Measurements from ENCODE around the gene STX7.

Gene STX7

GRCh38 chr6:132423839-132424238 lies 89.1 kb downstream of the STX7 start:
- H3K27ac ChIP-seq: no peak overlapping the region
- DNase-seq (ENCODE audit: low read depth, low spot score): no peak

GRCh38 chr6:132418235-132418965 lies 94.5 kb downstream of the STX7 start:
- no peak for DNase-seq (ENCODE audit: low read depth, low spot score)
- no peak overlapping the region for H3K27ac ChIP-seq

- no peak for DNase-seq (ENCODE audit: low read depth, low spot score)
These were observed 98.2 kb downstream of the STX7 start for GRCh38 chr6:132414761-132415160.

DNA sequence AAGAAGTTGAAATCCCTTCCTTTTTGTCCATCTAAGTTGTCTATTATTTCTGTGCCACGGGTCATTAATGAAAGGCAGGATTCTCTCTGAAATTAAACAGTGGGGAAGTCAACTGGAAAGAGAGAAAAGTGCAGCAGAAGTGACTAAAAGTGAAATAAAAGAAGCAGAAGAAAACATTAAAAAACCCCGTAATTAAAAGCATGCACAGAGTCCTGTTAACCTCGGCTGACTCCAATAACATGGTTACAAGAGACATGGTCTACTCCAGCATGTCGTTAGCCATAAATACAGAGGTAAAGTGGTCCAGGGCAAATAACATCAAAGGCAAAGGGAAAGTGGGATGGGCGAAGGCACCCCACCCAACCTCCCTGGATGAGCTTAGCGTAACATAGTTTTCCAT lies 98.6 kb downstream of the STX7 start:
- no peak for DNase-seq (ENCODE audit: low read depth, low spot score)
- no peak overlapping the region for H3K27ac ChIP-seq

More at GRCh38 chr6:132414761-132415160, 98.2 kb downstream of the STX7 start:
- no peak overlapping the region for H3K27ac ChIP-seq

GRCh38 chr6:132413499-132413802 lies 99.5 kb downstream of the STX7 start:
- no peak overlapping the region for H3K27ac ChIP-seq
- no peak for DNase-seq (ENCODE audit: low read depth, low spot score)

DNA sequence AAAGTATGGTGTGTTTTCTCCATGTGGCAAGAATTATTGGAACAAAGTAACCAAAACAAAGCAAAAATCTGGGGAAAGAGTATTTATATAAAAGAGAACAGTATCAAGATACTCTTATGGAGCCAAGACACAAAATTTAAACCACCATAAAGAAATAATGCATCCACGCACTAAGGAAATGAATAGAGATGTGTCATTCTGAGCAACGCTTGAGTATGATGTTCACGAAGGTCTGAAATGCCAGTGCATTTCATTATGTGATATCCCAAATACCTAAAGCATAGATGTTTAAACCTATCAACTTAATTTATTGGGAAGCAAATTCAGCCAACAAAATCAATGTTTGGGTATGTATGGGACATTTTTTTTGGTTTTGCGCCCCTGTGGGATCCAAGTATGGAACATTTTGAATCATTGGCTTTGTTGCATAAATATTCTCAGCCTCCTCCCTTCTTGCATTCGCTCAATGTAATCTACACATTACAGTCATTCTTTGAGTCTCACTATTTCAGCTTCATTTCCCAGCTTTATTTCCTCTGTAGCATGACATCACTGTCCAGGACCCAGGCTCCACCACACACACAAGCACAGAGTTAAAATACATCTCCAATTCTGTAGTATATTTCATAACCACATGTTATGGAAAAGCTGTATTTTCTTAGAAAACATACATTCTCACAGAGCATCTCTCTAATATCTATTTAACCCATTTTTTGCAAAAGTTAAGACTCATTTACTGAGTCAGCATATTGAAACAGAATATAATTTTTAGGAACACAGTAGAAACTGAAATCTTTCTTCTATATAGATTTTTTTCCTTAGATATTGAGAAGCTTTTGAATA lies 100.0 kb downstream of the STX7 start:
- DNase-seq (ENCODE audit: low read depth, low spot score): no peak
- H3K27ac ChIP-seq: no peak overlapping the region

DNA sequence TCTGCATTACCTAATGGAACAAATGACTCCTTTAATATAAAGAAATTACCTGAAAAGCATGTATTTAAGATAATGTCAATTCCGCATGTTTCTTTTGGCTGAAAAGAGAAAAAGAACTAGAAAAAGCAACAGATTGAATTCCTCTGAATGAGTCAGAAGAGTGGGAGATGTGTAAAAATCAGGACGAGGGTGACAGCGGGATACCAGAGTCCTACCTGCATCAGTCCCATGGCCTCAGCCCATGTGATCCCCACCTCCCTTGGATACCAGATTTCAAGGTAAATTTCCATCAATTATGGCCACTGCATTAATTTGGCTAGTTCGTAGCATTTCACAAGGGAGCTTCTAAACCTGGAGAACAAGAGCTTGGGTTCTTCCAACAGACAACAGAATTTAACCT lies 101.6 kb downstream of the STX7 start:
- no peak for DNase-seq (ENCODE audit: low read depth, low spot score)
- no peak overlapping the region for H3K27ac ChIP-seq

DNA sequence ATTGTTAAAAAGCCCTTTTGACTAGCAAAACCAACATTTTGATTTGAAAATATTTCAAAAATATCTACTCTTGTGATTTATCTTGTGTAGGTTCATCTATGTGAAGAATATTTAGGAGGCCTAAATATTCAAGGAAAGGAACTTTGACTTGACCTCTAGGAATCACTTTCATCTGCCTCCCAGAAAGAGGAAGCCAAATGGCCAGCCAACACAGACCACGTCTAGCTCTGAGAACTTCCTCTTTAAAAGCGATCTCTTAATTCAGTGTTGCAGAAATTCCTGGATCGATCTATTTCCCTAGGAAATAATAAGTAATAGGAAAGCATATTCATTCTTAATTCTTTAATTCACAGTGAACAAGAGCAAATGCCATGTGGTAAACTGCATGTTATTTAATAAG lies 102.1 kb downstream of the STX7 start:
- no peak for DNase-seq (ENCODE audit: low read depth, low spot score)
- H3K27ac ChIP-seq: no peak overlapping the region

DNA sequence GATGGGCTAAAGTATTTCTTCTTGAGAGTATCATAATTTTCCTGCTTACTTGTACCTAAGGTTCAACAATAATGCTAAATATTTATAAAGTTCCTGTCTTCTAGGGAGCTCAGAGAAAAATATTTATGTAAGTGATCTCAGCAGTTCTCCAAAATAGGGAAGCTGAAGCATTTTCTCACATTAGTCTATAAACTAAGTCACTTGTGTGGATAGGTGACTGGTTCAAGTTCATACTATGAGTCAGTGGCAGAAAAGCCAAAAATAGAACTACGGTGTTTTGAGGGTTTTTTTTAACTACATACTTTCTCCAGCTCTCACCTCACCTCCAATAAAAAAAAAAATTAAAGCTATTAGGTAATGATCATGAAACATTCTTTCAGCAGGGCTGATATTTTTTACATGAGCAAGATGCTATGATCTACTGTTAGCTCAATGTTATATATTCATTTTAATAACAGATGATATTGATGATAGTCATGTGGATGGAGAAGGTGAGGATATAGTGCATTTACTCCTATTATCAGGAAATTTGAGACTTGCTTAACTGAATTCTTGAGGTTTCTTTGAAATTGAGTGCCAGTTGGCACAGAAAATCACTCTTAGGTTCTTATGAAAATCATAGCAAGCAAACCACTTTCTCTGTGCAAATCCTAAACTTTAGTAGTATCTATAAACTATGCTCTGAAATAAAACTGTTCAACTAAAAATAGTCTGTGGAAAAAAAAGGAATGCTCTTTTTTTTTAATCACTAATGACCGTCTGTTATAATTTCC lies 107.6 kb downstream of the STX7 start:
- DNase-seq (ENCODE audit: low read depth, low spot score): no peak
- H3K27ac ChIP-seq: no peak overlapping the region

DNA sequence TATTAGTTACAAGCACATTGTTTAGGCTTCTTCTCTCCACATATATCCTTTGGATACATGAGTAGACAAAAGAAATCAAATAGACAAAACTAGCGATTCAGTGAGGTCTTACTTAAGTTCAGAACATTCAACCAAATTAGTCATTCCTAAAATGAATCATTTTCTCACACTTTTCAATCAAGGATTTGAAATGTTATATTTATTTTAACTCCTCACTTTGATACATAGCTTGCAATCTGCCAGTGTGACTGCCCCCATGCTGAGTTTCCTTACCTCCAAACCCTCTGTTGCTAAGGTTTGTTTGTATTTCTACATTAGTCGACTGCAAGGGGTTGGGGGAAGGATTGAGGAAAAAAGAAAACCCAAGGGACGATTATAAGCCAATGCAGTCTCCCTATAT lies 108.2 kb downstream of the STX7 start:
- no peak for DNase-seq (ENCODE audit: low read depth, low spot score)
- H3K27ac ChIP-seq: no peak overlapping the region

GRCh38 chr6:132404330-132404729 lies 108.6 kb downstream of the STX7 start:
- no peak for DNase-seq (ENCODE audit: low read depth, low spot score)
- no peak overlapping the region for H3K27ac ChIP-seq

GRCh38 chr6:132401618-132402285 lies 111.2 kb downstream of the STX7 start:
- no peak for DNase-seq (ENCODE audit: low read depth, low spot score)
- no peak overlapping the region for H3K27ac ChIP-seq

DNA sequence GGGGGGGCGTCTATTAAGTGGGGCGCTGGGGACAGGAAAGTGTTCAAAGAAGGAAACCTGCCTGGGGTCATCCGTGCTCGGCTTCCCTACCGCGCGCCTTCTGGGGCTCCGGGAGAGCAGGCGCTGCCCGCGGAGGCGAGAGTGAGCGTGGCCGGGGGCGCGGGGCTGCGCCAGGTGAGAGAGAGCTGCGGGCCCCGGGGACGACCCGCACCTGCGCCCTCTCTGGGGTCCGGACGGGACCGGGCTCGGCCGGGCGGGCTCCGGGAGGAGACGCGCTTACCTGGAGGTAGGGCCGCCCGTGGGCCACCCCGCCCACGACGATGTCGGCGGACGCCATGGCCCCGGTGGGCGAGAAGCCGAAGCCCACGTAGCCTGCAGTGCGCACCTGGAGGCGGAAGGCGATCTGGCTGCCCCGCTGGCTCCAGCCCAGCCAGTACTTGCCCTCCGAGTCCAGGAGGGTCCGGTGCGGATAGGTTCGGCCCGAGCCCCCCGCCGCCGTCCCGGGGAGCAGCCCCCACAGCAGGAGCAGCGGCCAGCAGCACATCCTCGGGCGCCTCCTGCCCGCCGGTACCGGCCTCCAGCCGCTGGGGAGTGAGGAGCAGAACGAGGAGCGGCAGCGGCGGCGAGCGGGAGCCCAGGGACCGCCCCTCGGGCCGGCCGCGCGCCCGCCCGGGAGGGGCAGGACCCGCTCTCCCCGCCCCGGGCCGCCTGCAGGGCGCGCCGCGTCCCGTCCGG lies 111.9 kb downstream of the STX7 start, which contains the start of gene MOXD1:
TSS of gene MOXD1 (minus strand) at position 593 of the 735 bp plus-strand sequence. CDS start at position 544, 49 bp downstream.
- no peak within 1 kb of the TSS for H3K27ac ChIP-seq
- DNase-seq (ENCODE audit: low read depth, low spot score): no peak

DNA sequence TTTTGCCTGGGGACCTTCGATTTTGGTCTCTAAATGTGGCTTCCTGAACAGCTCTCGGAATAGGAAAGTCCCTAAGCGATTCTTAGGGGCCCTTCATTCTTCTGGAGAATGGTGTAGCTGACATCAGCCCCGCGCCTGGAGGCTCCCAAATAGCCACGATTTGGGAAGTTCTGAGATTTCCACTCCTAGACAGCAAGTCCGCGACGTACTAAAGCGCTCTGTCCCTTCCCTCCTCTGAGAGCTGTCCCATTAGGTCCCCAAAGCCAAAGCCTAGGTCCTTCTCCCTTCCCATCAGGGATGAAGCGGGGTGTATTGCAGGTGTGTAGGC lies 112.4 kb downstream of the STX7 start:
- DNase-seq (ENCODE audit: low read depth, low spot score): no peak
- no peak overlapping the region for H3K27ac ChIP-seq

- DNase-seq (ENCODE audit: low read depth, low spot score): no peak
These were observed 113.4 kb downstream of the STX7 start for GRCh38 chr6:132399376-132400074.

More at GRCh38 chr6:132399376-132400074, 113.4 kb downstream of the STX7 start:
- H3K27ac ChIP-seq: no peak overlapping the region
